A673 (cell line): Measurements from ENCODE around the gene ZNG1A.

Experiments used
- CTCF ChIP-seq: fragments of 300-800, 200-600 bp; sonication (generic); conservative IDR thresholded peaks from 2 replicates; pipeline ENCODE4 v1.5.1; 2017; ENCODE audit warnings: low read depth, mild to moderate bottlenecking, antibody characterized with exemption, low read length, moderate library complexity, mixed read lengths
- EZH2 ChIP-seq: fragments of 200-600 bp; sonication (generic); IDR thresholded peaks from 2 replicates; pipeline ENCODE4 v1.6.1; 2017; ENCODE audit warnings: borderline replicate concordance, low read depth, mild to moderate bottlenecking, mixed read lengths, antibody characterized with exemption, low read length; ENCODE audit not compliant: poor library complexity, severe bottlenecking

GRCh38 chr9:212297-212696, 33.4 kb upstream of the ZNG1A start:
- TF ChIP-seq CTCF: no peak
- no peak for TF ChIP-seq EZH2
